GM21447 (cell line): ENCODE results near the gene OPHN1.
"Not testable (repeated sequence)": the region's sequence is repeated elsewhere in the genome, so short reads cannot be mapped to it uniquely, and the experiment has no call there.

ENCODE experiments used
- ATAC-seq: cut with Tn5 transposase; IDR thresholded peaks from one replicate; pipeline ENCODE4 v1.9.1; 2021; ENCODE audit not compliant: unreplicated experiment

The OPHN1 gene

DNA sequence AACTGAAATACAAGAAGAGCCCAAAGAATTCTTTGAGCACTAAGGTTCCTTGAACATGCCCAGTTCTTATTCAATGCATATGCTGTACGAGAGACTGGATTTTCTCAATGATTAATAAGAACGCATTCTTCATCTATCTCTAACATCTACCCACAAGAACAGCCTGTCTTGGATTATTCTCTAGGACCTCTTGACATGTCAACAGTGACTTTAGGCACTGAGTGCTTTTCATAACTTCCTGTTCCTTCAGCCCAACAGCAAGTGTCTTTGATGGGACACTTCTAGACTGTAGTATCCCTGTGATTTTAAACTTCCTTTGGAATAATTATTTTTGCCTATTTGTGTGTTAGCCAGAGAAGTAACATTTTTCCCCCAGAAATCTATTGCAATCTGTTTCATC, 69.3 kb downstream of the OPHN1 start:
- ATAC-seq, result no peak

DNA sequence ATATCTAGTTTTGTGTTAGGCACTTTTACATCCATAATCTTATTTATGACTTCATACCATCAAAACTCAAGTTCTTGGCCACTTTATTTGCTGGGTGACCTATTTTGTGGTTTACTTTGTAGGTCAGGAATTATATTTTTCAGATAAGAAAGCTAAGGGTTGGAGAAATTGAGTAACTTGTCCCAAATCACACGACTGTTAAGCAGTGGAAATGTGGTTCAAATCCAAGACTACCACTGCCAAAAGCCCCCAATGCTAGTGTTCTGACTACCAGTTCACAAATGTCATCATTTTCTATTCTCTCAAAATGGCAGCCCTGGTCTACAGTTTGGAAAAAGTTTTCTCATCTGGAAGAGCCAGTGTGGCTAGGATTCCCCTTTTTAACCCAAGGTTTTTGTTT, 74.6 kb downstream of the OPHN1 start:
- ATAC-seq, result no peak

DNA sequence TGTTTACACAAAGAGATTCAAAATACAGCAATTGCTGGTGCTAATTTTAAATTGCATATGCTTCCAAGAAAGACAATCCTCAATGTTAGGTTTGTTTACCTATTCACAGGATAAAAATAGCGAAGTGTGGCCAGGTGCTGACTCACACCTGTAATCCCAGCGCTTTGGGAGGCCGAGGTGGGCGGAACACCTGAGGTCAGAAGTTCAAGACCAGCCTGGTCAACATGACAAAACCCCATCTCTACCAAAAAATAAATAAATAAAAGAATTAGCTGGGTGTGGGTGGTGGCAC, 77.7 kb downstream of the OPHN1 start:
- no peak for ATAC-seq

DNA sequence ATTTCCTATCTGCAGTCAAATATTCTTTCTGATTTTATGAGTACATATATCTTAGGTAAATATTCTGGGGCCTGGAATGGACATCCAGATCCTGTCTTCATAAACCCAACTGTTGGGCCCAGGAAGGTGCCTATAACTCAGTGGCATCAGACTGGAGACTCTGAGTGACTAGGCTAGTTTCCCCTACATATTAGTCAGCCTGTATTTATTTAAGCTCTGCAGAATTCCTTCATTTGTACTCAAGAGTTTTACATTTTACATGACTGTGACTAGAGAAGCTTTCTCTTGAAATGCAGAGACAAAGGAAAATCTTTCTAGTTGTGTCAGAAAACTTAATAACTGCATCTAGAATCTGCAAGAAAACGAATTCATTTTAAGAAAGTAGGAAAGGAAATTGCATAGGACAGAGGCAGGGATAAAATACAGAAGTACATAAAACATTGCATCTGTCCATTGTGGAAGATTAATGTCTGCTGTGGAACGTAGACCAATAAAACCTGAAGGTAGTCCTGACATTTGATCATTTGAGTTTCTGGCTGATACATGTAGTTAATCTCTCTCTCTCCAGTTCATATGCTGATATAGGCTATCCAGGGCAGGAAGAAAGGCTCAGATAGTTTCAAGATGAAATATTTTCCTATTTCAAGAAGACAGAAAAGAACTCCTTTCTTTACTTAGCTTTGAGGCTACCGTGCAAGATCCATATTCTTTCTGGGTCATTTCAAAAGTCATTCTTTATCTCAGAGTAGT, 78.2 kb downstream of the OPHN1 start:
- no peak for ATAC-seq

DNA sequence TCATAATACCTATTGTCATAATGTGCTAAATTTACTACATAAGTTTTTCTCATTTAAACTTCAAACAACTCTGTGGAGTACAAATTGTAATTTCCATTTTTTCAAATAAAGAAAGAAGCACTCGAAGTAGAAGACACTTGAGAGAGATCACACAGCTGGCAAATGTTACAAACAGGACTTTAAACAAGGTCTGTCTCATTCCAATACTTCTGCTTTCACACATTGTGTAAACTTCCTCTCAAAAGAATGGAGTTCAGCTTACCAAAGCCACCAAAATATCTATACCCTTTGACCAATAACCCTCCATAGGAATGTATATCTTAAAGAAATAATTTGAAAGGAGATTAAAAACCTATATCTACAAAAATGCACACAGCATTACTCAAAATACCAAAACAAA, 88.3 kb downstream of the OPHN1 start:
- ATAC-seq, result no peak

DNA sequence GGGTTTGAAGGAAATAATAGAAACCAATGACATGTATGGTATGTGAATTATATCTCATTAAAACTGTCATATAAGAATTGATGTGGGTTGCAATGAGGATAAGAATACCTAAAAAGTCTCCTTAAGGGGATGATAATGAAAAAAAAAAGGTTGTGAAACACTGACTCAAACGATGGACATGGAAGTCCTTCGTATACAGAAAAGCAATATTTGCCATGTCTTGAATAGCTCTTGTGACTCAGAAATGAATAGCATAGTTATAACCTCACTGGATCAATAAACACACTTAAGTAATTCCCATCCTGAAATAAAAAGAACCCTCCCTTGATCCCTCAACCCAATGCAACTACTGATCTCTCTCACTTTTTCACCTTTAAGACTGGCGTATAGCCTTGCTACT, 89.7 kb downstream of the OPHN1 start:
- no peak for ATAC-seq

DNA sequence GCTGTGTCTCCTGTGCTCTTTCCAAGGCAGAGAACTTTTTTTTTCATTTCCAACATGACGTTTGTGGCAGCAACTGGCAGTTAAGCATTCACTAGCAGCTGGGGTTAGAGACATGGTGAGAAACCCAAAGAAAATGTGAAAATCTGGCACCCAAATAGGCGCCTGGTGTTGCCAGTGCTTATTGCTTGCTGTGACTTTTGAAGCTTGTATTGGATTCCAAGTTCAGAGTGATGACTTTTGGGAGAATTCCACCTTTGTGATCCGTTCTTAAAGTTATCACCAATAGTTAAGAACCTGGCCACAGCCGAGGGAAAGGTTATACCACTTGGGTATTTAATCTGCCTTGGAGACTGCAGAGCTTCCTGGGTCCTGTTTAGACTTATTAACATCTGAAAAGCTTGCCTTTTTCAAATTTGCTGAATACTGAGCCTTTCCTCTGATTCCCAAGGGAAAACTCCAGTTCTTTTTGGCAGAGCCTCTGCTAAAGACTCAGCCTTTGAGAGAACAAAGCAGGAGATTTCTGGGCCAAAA, 101.0 kb downstream of the OPHN1 start:
- ATAC-seq, result no peak

DNA sequence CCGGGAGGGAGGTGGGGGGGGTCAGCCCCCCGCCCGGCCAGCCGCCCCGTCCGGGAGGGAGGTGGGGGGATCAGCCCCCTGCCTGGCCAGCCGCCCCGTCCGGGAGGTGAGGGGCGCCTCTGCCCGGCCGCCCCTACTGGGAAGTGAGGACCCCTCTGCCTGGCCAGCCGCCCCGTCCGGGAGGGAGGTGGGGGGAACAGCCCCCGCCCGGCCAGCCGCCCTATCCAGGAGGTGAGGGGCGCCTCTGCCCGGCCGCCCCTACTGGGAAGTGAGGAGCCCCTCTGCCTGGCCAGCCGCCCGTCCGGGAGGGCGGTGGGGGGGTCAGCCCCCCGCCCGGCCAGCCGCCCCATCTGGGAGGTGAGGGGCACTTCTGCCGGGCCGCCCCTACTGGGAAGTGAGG, 106.5 kb downstream of the OPHN1 start:
- not testable (repeated sequence) for ATAC-seq

DNA sequence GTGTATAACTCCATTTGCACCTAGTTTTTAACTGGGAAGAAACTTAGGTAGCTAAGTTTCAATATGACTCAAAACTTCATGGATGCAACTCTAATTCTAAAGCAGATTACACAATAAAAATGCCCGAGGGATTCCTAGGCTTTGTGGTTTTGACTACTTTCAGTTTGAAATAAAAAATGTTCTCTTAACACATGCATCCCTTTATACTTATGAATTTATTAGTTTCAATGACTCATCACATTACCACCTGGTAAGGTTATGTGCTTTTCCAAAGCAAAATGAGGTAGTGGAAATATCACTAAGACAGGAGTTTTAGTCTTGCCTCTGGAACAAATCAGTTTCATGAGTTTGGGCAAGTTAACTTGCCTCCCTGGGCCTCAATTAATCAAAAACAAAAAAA, 125.5 kb downstream of the OPHN1 start:
- no peak for ATAC-seq

DNA sequence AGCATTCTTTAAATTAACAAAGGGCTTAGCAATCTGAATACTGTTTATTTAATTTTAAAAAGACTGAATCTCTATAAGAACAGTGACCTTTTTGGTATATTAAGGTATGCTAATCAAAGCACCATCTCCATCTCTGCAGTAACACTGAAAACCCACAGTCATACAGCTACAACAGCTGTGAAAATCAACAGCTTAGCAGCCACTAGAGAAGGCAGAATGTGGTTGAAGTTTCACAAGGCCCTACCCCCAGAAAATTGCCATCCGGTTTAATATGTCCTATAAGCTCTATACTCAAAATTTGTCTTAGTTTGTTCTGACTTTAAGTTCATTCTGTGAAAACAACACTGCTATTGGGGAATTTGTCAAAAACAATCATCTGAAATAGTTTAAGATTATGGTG, 128.7 kb downstream of the OPHN1 start:
- ATAC-seq, result no peak

DNA sequence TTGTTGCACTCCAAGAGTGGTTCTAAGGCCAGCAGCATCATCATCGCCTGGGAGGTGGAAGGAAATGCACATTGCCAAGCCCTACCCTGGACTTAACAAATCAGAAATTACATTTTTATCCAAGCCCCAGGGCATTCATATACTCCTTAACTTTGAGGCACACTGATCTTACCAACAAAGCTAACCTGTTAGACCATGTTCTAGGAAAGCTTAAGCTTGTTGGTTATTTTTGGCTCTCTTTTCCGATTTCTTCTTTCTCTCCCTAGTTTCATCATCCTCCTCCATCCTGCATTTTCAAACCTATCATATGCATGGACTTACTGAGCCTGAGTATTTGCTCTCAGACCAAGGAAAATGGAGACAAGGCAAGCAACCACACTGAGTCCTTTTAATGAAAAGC, 133.4 kb downstream of the OPHN1 start:
- no peak for ATAC-seq

DNA sequence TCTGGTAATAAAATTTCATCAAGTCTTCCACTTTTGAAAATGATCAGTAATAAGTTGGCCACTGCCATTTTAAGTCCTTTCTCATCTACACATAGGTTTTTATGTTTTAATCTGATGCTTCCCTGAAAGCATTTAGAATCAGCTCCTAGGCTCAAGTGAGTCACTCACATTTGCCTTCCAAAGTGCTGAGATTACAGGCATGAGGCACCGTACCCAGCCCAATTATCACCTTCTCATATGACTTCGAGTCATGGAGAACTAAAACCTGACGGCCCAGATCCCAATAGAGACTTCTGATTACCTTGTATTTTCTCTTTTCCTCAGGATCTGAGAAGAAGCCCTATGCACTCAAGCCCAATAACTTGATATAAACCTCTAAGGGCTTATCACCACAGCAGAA, 140.8 kb downstream of the OPHN1 start:
- ATAC-seq, result no peak

DNA sequence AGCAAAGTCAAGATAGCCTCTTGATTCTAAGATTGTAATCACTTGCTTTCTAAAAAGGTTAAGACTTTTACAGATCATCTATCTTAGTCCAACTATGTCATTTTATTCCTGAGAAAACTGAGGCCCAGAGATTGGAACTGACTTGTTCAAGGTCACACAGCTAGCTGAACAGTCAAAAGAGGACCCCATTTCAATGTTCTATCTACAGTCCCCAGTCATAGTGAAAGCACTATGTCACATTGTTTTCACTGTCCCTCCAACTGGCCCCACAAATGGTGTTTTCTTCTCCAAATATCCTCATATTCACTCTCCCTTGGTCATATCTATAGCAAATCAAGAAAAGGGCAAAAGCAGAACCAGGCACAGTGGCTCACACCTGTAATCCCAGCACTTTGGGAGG, 145.2 kb downstream of the OPHN1 start:
- ATAC-seq, result no peak

DNA sequence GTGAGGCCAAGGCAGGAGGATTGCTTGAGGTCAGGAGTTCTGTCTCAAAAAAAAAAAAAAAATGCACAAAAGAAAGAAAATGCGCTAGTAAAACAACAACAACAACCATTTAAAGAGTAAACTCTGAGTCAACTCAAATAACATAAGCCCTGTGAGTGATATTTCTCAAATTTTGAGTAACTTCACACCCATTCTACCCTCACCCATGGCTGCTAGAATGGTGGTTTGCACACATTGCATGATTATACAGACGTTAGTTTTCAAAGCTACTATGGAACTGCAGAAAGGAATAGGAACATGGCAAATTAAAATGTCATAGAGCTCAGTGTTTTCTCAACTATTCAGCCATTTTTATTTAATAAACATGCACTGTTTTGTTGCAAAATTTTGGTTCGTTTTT, 145.9 kb downstream of the OPHN1 start:
- ATAC-seq, result no peak

DNA sequence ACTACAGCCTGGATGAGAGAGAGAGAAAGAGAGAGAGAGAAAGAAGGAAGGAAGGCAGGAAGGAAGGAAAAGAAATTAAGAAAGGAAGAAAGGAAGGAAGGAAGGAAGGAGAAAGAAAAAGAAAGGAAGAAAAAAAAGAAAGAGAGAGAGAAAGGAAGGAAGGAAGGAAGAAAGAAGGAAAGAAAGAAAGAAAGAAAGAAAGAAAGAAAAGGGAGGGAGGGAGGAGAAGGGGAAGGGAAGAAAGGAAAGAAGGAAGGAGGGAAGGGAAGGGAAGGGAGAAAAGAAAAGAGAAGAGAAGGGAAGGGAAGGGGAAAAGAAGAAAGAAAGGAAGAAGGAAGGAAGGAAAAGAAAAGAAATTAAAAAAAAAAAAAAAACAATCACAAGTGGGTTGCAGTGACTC, 146.3 kb downstream of the OPHN1 start:
- no peak for ATAC-seq

DNA sequence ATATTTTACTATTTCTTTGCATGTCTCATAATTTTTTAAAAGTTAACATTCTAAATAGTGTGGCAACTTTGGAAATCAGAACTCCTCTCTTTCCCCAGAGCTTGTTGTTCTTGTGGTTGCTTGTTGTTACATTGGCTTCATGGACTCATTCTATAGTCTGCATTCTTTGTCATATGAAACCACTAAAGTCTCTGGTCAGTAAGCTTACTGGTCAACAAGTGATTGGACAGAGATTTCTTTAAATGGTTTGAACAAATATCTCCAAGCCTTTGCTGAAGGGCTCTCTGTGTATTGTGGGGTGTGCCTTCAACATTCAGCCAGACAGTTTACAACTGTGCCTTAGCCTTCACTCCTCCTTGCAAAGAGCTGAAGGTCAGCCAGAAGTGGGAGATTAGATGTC, 147.2 kb downstream of the OPHN1 start:
- ATAC-seq, result no peak

DNA sequence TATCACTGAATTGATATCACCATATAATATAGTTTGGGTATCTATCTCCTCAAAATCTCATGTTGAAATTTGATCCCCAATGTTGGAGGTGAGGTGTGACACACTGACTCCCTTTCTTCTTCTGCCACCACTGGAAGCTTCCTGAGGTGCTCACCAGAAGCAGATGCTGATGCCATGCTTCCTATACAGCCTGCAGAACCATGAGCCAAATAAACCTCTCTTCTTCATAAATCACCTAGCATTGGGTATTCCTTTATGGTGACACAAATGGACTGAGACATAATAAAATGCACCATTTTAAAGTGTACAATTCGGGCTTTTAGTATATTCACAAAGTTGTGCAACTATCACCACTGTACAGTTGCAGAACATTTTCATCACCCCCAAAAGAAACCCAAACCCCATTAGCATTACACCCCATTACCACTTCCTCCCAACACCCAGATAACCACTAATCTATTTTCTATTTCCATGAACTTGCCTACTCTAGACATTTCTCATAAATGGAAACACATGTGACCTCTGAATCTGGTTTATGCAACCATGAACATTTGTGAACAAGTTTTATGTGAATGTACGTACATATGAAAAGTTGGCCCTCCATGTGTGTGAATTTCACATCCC, 148.9 kb downstream of the OPHN1 start:
- no peak for ATAC-seq

DNA sequence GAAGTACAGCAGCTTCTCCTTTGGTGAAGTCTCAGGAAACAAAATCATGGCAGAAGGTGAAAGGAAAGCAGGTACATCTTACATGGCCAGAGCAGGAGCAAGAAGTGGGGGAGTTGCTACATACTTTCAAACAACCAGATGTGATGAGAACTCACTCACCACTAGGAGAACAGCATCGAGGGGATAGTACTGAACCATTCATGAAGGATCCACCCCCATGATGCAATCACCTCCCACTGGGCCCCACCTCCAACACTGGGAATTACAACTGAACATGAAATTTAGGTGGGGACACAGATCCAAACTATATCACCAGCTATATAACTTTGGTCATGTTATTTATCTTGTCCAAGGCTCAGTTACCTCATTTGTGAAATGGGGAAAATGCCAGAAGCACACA, 159.4 kb downstream of the OPHN1 start:
- ATAC-seq, result no peak

DNA sequence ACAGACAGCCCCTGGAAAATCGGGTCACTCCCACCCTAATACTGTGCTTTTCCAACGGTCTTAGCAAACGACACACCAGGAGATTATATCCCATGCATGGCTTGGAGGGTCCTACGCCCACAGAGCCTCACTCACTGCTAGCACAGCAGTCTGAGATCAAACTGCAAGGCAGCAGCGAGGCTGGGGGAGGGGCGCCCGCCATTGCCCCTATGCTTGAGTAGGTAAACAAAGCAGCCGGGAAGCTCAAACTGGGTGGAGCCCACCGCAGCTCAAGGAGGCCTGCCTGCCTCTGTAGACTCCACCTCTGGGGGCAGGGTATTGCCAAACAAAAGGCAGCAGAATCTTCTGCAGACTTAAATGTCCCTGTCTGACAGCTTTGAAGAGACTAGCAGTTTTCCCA, 168.5 kb downstream of the OPHN1 start:
- ATAC-seq, result not testable (repeated sequence)

DNA sequence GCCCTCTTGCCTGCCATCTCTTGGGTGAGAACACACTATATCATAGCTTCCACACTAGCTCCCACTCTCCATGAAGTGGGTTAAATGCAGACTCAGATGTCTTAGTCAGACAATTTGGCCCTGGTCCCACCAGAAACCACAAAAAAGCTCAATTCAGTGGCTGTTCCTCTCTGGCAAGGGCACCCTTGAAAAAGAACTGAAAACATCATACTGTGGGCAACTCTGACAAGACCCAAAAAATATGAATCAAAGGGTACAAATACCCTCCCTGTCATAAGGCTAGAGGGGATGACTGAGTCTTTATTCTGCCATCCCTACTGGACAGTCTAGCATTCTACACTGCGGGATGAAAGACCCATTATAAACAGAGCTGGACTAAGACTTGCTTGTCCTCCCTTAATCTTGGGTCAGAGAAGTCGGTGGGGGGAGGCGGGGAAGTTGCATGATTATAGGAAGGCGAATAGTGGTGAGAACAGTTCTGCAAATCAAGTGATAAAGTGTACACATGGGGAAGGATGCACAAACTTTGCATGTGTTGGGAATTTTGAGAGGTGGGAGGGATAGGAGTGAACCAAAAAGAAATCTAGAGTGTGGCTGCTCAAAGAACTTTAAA, 172.1 kb downstream of the OPHN1 start:
- no peak for ATAC-seq

DNA sequence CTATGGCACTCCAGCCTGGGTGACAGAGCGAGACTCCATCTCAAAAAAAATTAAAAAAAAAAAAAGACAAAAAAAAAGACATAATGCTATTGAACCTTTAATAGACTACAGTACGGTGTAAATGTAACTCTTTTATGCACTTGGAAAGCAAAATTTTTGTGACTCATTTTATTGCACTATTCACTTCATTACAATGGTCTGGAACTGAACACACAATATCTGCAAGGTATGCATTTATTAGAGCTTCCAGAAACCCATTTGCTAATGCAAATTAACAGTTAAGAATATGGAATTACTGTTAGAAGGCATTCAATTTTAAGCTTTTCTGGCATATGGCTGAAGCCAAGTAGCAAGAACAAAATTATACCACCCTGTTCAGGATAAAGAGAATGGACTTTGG, 176.3 kb downstream of the OPHN1 start:
- ATAC-seq, result no peak
